ENCODE measurements around the gene ERN2. TPM values are rescaled to one million over a fixed set of nuclear protein-coding genes. Genes with fewer than 3 reads are reported as not detected.

The ERN2 gene
- total RNA-seq, 1 experiment from 2014 or later: 3.9 TPM

DNA sequence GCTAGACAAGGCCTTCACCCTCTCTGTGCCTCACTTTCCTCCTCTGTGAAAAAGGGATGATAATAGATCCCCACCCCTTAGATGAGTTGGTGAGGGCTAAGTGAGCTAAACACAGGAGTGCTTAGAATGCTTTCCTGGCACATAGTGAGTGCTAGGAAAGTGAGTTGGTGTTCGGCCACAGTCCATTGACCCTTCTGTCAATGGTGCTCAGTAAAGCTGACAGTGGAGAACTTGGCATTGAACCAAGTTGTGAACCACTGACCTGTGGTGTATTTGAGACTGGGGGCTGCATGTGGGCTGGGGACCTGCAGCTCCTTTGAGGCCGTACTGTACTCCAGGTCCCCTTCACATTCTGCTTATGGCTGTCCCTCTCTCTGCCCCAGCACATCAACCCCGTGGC lies 29.5 kb downstream of the ERN2 start:
- H3K79me2 ChIP-seq (ENCODE audit: low read depth): peaks cover 59% of the 10 kb centered on the region
- peaks cover 13% of the 10 kb centered on the region; the same call in 1 of the 2 replicates for H3F3A ChIP-seq (ENCODE audit: insufficient read depth, low read depth)
- TF ChIP-seq, protein P1, sequence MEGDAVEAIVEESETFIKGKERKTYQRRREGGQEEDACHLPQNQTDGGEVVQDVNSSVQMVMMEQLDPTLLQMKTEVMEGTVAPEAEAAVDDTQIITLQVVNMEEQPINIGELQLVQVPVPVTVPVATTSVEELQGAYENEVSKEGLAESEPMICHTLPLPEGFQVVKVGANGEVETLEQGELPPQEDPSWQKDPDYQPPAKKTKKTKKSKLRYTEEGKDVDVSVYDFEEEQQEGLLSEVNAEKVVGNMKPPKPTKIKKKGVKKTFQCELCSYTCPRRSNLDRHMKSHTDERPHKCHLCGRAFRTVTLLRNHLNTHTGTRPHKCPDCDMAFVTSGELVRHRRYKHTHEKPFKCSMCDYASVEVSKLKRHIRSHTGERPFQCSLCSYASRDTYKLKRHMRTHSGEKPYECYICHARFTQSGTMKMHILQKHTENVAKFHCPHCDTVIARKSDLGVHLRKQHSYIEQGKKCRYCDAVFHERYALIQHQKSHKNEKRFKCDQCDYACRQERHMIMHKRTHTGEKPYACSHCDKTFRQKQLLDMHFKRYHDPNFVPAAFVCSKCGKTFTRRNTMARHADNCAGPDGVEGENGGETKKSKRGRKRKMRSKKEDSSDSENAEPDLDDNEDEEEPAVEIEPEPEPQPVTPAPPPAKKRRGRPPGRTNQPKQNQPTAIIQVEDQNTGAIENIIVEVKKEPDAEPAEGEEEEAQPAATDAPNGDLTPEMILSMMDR (conservative IDR thresholded peaks at IDR 0.05): no peak
- TF ChIP-seq EZH2 (IDR thresholded peaks at IDR 0.05; ENCODE audit: low read depth): no peak
- no peaks in the 10 kb centered on the region for H3K9me3 ChIP-seq (ENCODE audit: insufficient read depth, low read depth)
- BruUV-seq (replicated peaks): no TSS peak
- no peak for DNase-seq
- no peak overlapping the region for H3K4me2 ChIP-seq
- H3K27me3 ChIP-seq (ENCODE audit: insufficient read depth, low read depth): no peaks in the 10 kb centered on the region
- no peak overlapping the region for H2AFZ ChIP-seq
- POLR2A ChIA-PET (ENCODE audit: unreplicated experiment): interaction anchor here (0.6 kb wide), 1 partner anchor 19 kb away, joined by 7 read pairs; no protein-coding TSS in a partner anchor
- H3K4me1 ChIP-seq (replicated peaks; ENCODE audit: insufficient read depth): peaks cover 21% of the 10 kb centered on the region
- intact Hi-C loops (cut with micrococcal nuclease; ENCODE audit: unreplicated experiment): no loop called here
- no peak overlapping the region for H3K4me3 ChIP-seq
- H4K20me1 ChIP-seq (ENCODE audit: insufficient read depth): peaks cover 14% of the 10 kb centered on the region; the same call in 1 of the 2 replicates
- H3K9me2 ChIP-seq (ENCODE audit: insufficient read depth): no peaks in the 10 kb centered on the region
- H3K27ac ChIP-seq: no peak overlapping the region
- CTCF ChIA-PET: interaction anchor here (0.6 to 0.7 kb wide), 2 partner anchors 49 to 86 kb away, joined by 4 to 5 read pairs; no protein-coding TSS in a partner anchor
- peaks cover 31% of the 10 kb centered on the region for H3K36me3 ChIP-seq (ENCODE audit: low read depth)

DNA sequence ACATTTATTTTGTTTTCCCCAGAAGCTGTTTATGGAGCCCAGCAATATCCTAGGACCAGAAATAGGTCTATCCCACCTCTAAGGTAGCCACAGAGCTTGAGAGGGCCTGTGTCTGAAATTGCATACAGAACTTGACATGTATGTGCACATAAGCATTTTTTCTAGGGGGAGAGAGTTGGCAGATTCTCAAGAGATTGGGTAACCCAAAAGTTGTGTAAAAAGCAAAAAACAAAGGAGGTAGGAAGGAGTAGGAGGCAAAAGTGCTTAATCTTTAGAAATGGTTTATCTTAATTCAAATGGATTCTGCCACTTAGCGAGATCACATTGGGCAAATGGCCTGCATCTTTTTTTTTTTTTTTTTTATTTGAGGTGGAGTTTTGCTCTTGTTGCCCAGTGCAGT lies 30.8 kb downstream of the ERN2 start:
- Histone ChIP-seq H3K79me2 (ENCODE audit: low read depth) (peaks cover 59% of the 10 kb centered on the region), H3K36me3 (ENCODE audit: low read depth) (peaks cover 31% of the 10 kb centered on the region), H4K20me1 (ENCODE audit: insufficient read depth) (peaks cover 14% of the 10 kb centered on the region; the same call in 1 of the 2 replicates), H3K27ac (no peak overlapping the region), H3K4me2 (no peak overlapping the region), H3K4me3 (no peak overlapping the region), H3K4me1 (replicated peaks; ENCODE audit: insufficient read depth) (peaks cover 27% of the 10 kb centered on the region), H3K9me3 (ENCODE audit: insufficient read depth, low read depth) (no peaks in the 10 kb centered on the region), H3F3A (ENCODE audit: insufficient read depth, low read depth) (peaks cover 13% of the 10 kb centered on the region; the same call in 1 of the 2 replicates), H2AFZ (no peak overlapping the region), H3K9me2 (ENCODE audit: insufficient read depth) (no peaks in the 10 kb centered on the region), H3K27me3 (ENCODE audit: insufficient read depth, low read depth) (no peaks in the 10 kb centered on the region)
- TF ChIP-seq, protein P1 (conservative IDR thresholded peaks at IDR 0.05): no peak
- no peak for TF ChIP-seq EZH2 (IDR thresholded peaks at IDR 0.05; ENCODE audit: low read depth)
- no peak for DNase-seq
- no TSS peak for BruUV-seq (replicated peaks)
- CTCF ChIA-PET: interaction anchor here (0.7 kb wide), 1 partner anchor 32 kb away, joined by 10 read pairs; no protein-coding TSS in a partner anchor
- POLR2A ChIA-PET (ENCODE audit: unreplicated experiment): no interaction called here
- intact Hi-C loops (cut with micrococcal nuclease; ENCODE audit: unreplicated experiment): no loop called here

DNA sequence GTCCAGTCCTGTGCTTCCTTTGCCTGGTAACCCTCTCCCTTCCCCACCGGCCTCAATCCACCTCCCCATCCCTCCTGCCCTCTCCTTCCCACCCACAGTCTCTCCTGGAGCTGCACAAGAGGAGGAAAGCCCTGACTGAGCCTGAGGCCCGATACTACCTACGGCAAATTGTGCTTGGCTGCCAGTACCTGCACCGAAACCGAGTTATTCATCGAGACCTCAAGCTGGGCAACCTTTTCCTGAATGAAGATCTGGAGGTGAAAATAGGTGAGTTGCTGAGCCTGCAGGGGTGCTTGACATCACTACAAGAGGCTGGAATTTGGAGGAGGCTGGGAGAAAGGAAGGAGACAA lies 33.1 kb downstream of the ERN2 start:
- ChIA-PET CTCF (no interaction called here), POLR2A (ENCODE audit: unreplicated experiment) (interaction anchor here (0.5 kb wide), 1 partner anchor 46 kb away, joined by 4 read pairs; no protein-coding TSS in a partner anchor)
- Histone ChIP-seq H3F3A (ENCODE audit: insufficient read depth, low read depth) (peaks cover 16% of the 10 kb centered on the region; the same call in 1 of the 2 replicates), H3K9me2 (ENCODE audit: insufficient read depth) (no peaks in the 10 kb centered on the region), H2AFZ (peak overlapping the region; percentile 70), H4K20me1 (ENCODE audit: insufficient read depth) (peaks cover 14% of the 10 kb centered on the region; the same call in 1 of the 2 replicates), H3K79me2 (ENCODE audit: low read depth) (peaks cover 53% of the 10 kb centered on the region), H3K4me1 (replicated peaks; ENCODE audit: insufficient read depth) (peaks cover 27% of the 10 kb centered on the region), H3K9me3 (ENCODE audit: insufficient read depth, low read depth) (no peaks in the 10 kb centered on the region), H3K4me2 (peak overlapping the region; percentile 97), H3K36me3 (ENCODE audit: low read depth) (peaks cover 31% of the 10 kb centered on the region), H3K4me3 (peak overlapping the region; percentile 94), H3K27me3 (ENCODE audit: insufficient read depth, low read depth) (no peaks in the 10 kb centered on the region), H3K27ac (no peak overlapping the region)
- intact Hi-C loops (cut with micrococcal nuclease; ENCODE audit: unreplicated experiment): loop anchor here (2.0 to 5.0 kb wide), 2 partner anchors 49 to 357 kb away; no protein-coding TSS in a partner anchor
- DNase-seq: no peak
- no TSS peak for BruUV-seq (replicated peaks)
- TF ChIP-seq, protein P1 (conservative IDR thresholded peaks at IDR 0.05): no peak

All from PC-9 (cell line).